Measurements from ENCODE around the gene COLEC12.
A peak's percentile ranks its signal among the peaks of the same experiment; 100 is the strongest.

The COLEC12 gene

GRCh38 chr18:470661-471501 is 29.6 kb downstream of the COLEC12 start:
- peak; percentile 90 for DNase-seq (ENCODE audit: low read depth)

GRCh38 chr18:468955-469790 is 31.3 kb downstream of the COLEC12 start:
- TF ChIP-seq CTCF (conservative IDR thresholded peaks at IDR 0.05; ENCODE audit: control insufficient read depth, insufficient read depth, low read depth, low read length), result no peak
- no peak for DNase-seq (ENCODE audit: low read depth)
- H3K4me3 ChIP-seq (ENCODE audit: control insufficient read depth, low read depth, low read length), result no peak overlapping the region

More at GRCh38 chr18:470661-471501, 29.6 kb downstream of the COLEC12 start:
- TF ChIP-seq CTCF (conservative IDR thresholded peaks at IDR 0.05; ENCODE audit: control insufficient read depth, insufficient read depth, low read depth, low read length), result no peak
- H3K4me3 ChIP-seq (ENCODE audit: control insufficient read depth, low read depth, low read length), result no peak overlapping the region

GRCh38 chr18:463827-464541 is 36.5 kb downstream of the COLEC12 start:
- peak; percentile 64 for DNase-seq (ENCODE audit: low read depth)
- TF ChIP-seq CTCF (conservative IDR thresholded peaks at IDR 0.05; ENCODE audit: control insufficient read depth, insufficient read depth, low read depth, low read length), result no peak
- H3K4me3 ChIP-seq (ENCODE audit: control insufficient read depth, low read depth, low read length), result no peak overlapping the region

GRCh38 chr18:463403-463802 is 37.1 kb downstream of the COLEC12 start:
- no peak for TF ChIP-seq CTCF (conservative IDR thresholded peaks at IDR 0.05; ENCODE audit: control insufficient read depth, insufficient read depth, low read depth, low read length)
- no peak overlapping the region for H3K4me3 ChIP-seq (ENCODE audit: control insufficient read depth, low read depth, low read length)
- DNase-seq (ENCODE audit: low read depth), result no peak

- DNase-seq (ENCODE audit: low read depth), result no peak
- no peak for TF ChIP-seq CTCF (conservative IDR thresholded peaks at IDR 0.05; ENCODE audit: control insufficient read depth, insufficient read depth, low read depth, low read length)
Measured at GRCh38 chr18:461762-462161, 38.7 kb downstream of the COLEC12 start.

GRCh38 chr18:460791-461190 is 39.7 kb downstream of the COLEC12 start:
- no peak for TF ChIP-seq CTCF (conservative IDR thresholded peaks at IDR 0.05; ENCODE audit: control insufficient read depth, insufficient read depth, low read depth, low read length)
- H3K4me3 ChIP-seq (ENCODE audit: control insufficient read depth, low read depth, low read length), result no peak overlapping the region
- DNase-seq (ENCODE audit: low read depth), result no peak

More at GRCh38 chr18:461762-462161, 38.7 kb downstream of the COLEC12 start:
- H3K4me3 ChIP-seq (ENCODE audit: control insufficient read depth, low read depth, low read length), result no peak overlapping the region

All from fibroblast of mammary gland (primary cell).